NOMO-1 treated with DMSO at 0.1 percent for 48 hours (cell line): ENCODE data around the gene KLRC4.
"Not testable (repeated sequence)": the region's sequence is repeated elsewhere in the genome, so short reads cannot be mapped to it uniquely, and the experiment has no call there.

Experiments
- DNase-seq: peaks from one replicate; lab custom pipeline; 2025; ENCODE audit not compliant: unreplicated experiment; lab: John Stamatoyannopoulos, UW

The KLRC4 gene

GRCh38 chr12:10409392-10409791 is at the start of gene KLRC4:
Gene KLRC4, minus strand, starts transcription at chr12:10409757. Its CDS starts 182 bp downstream, at chr12:10409575.
- peak; percentile 32 for DNase-seq

- DNase-seq = no peak
Measured at GRCh38 chr12:10457760-10458159, 48.2 kb upstream of the KLRC4 start.

GRCh38 chr12:10456856-10457255 is 47.3 kb upstream of the KLRC4 start:
- DNase-seq = no peak

GRCh38 chr12:10455766-10456165 is 46.2 kb upstream of the KLRC4 start:
- no peak for DNase-seq

- DNase-seq = no peak
Measured at GRCh38 chr12:10454531-10454930, 45.0 kb upstream of the KLRC4 start.

GRCh38 chr12:10453156-10453555 is 43.6 kb upstream of the KLRC4 start, which contains the start of gene KLRC1:
Gene KLRC1, minus strand, starts transcription at chr12:10453377. Its CDS starts 2,221 bp downstream, at chr12:10451156.
- no peak for DNase-seq

- DNase-seq = no peak
Measured at GRCh38 chr12:10448236-10448635, 38.7 kb upstream of the KLRC4 start.

GRCh38 chr12:10446052-10446451 is 36.5 kb upstream of the KLRC4 start:
- not testable (repeated sequence) for DNase-seq

GRCh38 chr12:10441144-10441543 is 31.6 kb upstream of the KLRC4 start:
- not testable (repeated sequence) for DNase-seq

GRCh38 chr12:10439608-10440274 is 30.2 kb upstream of the KLRC4 start:
- DNase-seq = not testable (repeated sequence)

GRCh38 chr12:10437601-10438000 is 28.0 kb upstream of the KLRC4 start:
- not testable (repeated sequence) for DNase-seq

- peak; percentile 30 for DNase-seq
Measured at GRCh38 chr12:10435816-10436215, 26.3 kb upstream of the KLRC4 start, which contains the start of gene KLRC2. Gene KLRC2, minus strand, starts transcription at chr12:10436010. Its CDS starts 24 bp downstream, at chr12:10435986.

GRCh38 chr12:10430623-10431022 is 21.1 kb upstream of the KLRC4 start:
- peak; percentile 31 for DNase-seq

GRCh38 chr12:10425938-10426337 is 16.4 kb upstream of the KLRC4 start:
- DNase-seq = not testable (repeated sequence)

GRCh38 chr12:10424260-10424899 is 14.8 kb upstream of the KLRC4 start:
- DNase-seq = not testable (repeated sequence)

- not testable (repeated sequence) for DNase-seq
Measured at GRCh38 chr12:10422159-10422558, 12.6 kb upstream of the KLRC4 start.

- not testable (repeated sequence) for DNase-seq
Measured at GRCh38 chr12:10420334-10420733, 10.8 kb upstream of the KLRC4 start, which contains the start of gene KLRC3. Gene KLRC3, minus strand, starts transcription at chr12:10420595. Its CDS starts 45 bp downstream, at chr12:10420550.

- DNase-seq = no peak
Measured at GRCh38 chr12:10408842-10409241, 715 bp downstream of the KLRC4 start.

GRCh38 chr12:10406725-10407124 is 2.8 kb downstream of the KLRC4 start:
- peak; percentile 84 for DNase-seq

GRCh38 chr12:10405294-10405693 is 4.3 kb downstream of the KLRC4 start:
- no peak for DNase-seq

- DNase-seq = no peak
Measured at GRCh38 chr12:10404798-10405197, 4.8 kb downstream of the KLRC4 start.

GRCh38 chr12:10400829-10401228 is 8.7 kb downstream of the KLRC4 start:
- DNase-seq = no peak
